Breast epithelium (tissue), 3 donors: ENCODE data around the gene DSN1.

Experiments used
- CTCF ChIP-seq, 3 donors: fragments of 450-650 bp; IDR thresholded peaks; one replicate each; pipeline ENCODE4 v1.5.1; 2016 to 2017; ENCODE audit warnings: antibody characterized with exemption in 3 of 3, mild to moderate bottlenecking in 3 of 3, moderate library complexity in 3 of 3
- POLR2A ChIP-seq: fragments of 450-650 bp; IDR thresholded peaks from one replicate; pipeline ENCODE4 v1.6.1; 2016; ENCODE audit warnings: antibody characterized with exemption, mild to moderate bottlenecking, moderate library complexity
- POLR2AphosphoS5 ChIP-seq, 3 donors: sonication (generic); formaldehyde crosslinking; IDR thresholded peaks; one replicate each; pipeline ENCODE4 v1.6.1; 2017; ENCODE audit warnings: antibody characterized with exemption in 3 of 3

GRCh38 chr20:36775826-36776225 lies 2.3 kb upstream of the DSN1 start:
- TF ChIP-seq CTCF (IDR thresholded peaks at IDR 0.05) (no peak), POLR2AphosphoS5 (IDR thresholded peaks at IDR 0.05) (no peak), POLR2A (no peak)
